ENCODE measurements around the gene SART1. TPM values are rescaled to one million over a fixed set of nuclear protein-coding genes. Genes with fewer than 3 reads are reported as not detected.
A peak's percentile ranks its signal among the peaks of the same experiment; 100 is the strongest.

SART1 gene
- total RNA-seq, 3 donors from 2014 or later: 40.1 to 60.2 (median 41.8) TPM

DNA sequence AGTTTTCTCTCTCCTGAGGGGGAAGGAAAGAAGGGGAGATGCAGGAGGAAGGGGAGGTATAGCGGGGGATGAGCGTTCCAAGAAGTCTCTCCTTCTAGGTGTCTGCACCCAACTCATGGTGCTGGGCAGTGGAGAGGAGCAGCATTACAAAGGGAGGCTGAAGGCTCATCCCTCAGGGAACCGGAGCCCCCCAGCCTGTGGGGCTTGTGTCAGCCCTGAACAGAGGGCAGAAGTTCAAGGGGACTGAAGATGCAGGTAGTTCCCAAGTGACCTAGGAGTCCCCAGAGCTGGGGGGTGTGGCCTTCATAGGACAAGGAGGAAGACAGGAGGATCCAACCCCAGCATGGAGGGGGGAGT, 44.5 kb upstream of the SART1 start:
- Histone ChIP-seq H3K4me1 (ENCODE audit: low read depth) (peaks cover 39% of the 10 kb centered on the region), H3K4me3 (no peak overlapping the region), H3K9me3 (no peaks in the 10 kb centered on the region), H3K36me3 (ENCODE audit: low read depth) (no peaks in the 10 kb centered on the region)
- intact Hi-C loops (cut with DNase I, micrococcal nuclease): no loop called here
- no peak for DNase-seq
- TF ChIP-seq, protein P1, sequence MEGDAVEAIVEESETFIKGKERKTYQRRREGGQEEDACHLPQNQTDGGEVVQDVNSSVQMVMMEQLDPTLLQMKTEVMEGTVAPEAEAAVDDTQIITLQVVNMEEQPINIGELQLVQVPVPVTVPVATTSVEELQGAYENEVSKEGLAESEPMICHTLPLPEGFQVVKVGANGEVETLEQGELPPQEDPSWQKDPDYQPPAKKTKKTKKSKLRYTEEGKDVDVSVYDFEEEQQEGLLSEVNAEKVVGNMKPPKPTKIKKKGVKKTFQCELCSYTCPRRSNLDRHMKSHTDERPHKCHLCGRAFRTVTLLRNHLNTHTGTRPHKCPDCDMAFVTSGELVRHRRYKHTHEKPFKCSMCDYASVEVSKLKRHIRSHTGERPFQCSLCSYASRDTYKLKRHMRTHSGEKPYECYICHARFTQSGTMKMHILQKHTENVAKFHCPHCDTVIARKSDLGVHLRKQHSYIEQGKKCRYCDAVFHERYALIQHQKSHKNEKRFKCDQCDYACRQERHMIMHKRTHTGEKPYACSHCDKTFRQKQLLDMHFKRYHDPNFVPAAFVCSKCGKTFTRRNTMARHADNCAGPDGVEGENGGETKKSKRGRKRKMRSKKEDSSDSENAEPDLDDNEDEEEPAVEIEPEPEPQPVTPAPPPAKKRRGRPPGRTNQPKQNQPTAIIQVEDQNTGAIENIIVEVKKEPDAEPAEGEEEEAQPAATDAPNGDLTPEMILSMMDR (IDR thresholded peaks at IDR 0.05): no peak
- no peak for ATAC-seq

- TF ChIP-seq, protein P1 (IDR thresholded peaks at IDR 0.05): no peak
- H3K36me3 ChIP-seq (ENCODE audit: low read depth): no peaks in the 10 kb centered on the region
- peak overlapping the region; percentile 94 for H3K4me3 ChIP-seq
- H3K9me3 ChIP-seq: no peaks in the 10 kb centered on the region
- peak in 2 of 3 donors; percentile 50 to 69 for DNase-seq
- intact Hi-C loops (cut with DNase I, micrococcal nuclease): no loop called here
- no peak for ATAC-seq
- H3K4me1 ChIP-seq (ENCODE audit: low read depth): peaks cover 36% of the 10 kb centered on the region
Observed at GRCh38 chr11:65917434-65918210, 43.9 kb upstream of the SART1 start.

- peak within 1 kb of the TSS; percentile 94 for H3K4me3 ChIP-seq
- intact Hi-C loops (cut with DNase I, micrococcal nuclease): no loop called here
- no peak for ATAC-seq
- DNase-seq: no peak
- TF ChIP-seq, protein P1 (IDR thresholded peaks at IDR 0.05): no peak
- H3K9me3 ChIP-seq: no peaks in the 10 kb centered on the region
- H3K4me1 ChIP-seq (ENCODE audit: low read depth): peaks cover 36% of the 10 kb centered on the region
- H3K36me3 ChIP-seq (ENCODE audit: low read depth): no peaks in the 10 kb centered on the region
Observed at GRCh38 chr11:65918211-65919140, 43.1 kb upstream of the SART1 start, which contains the start of gene C11orf68. Gene C11orf68 (minus strand): TSS chr11:65919062. CDS start chr11:65919031, 31 bp downstream.

GRCh38 chr11:65919141-65919572, 42.4 kb upstream of the SART1 start, which contains the start of gene DRAP1:
Gene DRAP1 (plus strand): TSS chr11:65919426. CDS start chr11:65919502, 76 bp downstream.
- TF ChIP-seq, protein P1 (IDR thresholded peaks at IDR 0.05): no peak
- DNase-seq (peak; percentile 99 to 100 (median 99)), ATAC-seq (peak; percentile 91)
- peaks cover 36% of the 10 kb centered on the region for H3K4me1 ChIP-seq (ENCODE audit: low read depth)
- H3K36me3 ChIP-seq (ENCODE audit: low read depth): no peaks in the 10 kb centered on the region
- no peaks in the 10 kb centered on the region for H3K9me3 ChIP-seq
- H3K4me3 ChIP-seq: peak within 1 kb of the TSS; percentile 94
- intact Hi-C loops (cut with DNase I, micrococcal nuclease): no loop called here

DNA sequence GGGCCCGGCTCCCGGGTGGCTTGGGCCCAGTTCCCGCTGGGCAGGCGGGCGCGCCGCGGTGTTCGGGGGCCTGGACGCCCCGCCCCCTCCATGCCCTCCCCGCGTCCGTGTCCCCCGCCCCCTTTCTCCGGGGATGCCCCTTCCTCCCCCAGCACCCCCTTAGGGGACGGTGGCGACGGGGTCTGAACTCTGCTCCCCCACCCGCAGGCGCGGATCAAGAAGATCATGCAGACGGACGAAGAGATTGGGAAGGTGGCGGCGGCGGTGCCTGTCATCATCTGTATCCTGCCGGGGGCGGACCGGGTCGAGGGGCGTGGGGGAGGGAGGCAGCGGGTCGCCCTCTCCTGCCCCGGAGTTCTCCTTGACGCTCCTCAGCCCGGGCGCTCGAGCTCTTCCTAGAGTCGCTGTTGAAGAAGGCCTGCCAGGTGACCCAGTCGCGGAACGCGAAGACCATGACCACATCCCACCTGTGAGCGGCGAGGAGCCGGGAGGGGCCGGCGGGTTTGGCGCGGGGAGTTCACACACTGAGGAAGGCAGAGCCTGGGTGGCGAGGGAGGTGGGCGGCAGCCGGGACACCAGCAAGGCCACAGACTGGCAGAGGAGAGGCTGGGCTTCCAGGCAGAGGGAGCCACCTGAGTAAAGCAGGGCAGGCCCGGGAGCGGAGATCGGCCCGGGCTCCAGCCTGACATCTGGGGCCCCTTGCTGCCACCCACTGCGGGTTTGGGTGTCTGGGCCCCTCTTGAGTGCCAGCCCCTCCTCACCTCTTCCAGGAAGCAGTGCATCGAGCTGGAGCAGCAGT, 41.8 kb upstream of the SART1 start:
- H3K4me3 ChIP-seq: peak overlapping the region; percentile 94
- H3K9me3 ChIP-seq: no peaks in the 10 kb centered on the region
- DNase-seq: peak in 2 of 3 donors; percentile 76 to 85
- peak; percentile 35 for ATAC-seq
- intact Hi-C loops (cut with DNase I, micrococcal nuclease): no loop called here
- TF ChIP-seq, protein P1 (IDR thresholded peaks at IDR 0.05): no peak
- peaks cover 36% of the 10 kb centered on the region for H3K4me1 ChIP-seq (ENCODE audit: low read depth)
- no peaks in the 10 kb centered on the region for H3K36me3 ChIP-seq (ENCODE audit: low read depth)

All from mucosa of descending colon (tissue), 3 donors.